Fibroblast of pulmonary artery (primary cell): ENCODE results near the gene PCDHGC3.

Experiments used
- DNase-seq: peaks from one replicate; pipeline ENCODE4 v3.0.0-alpha.2; 2010; ENCODE audit warnings: low read depth
- H3K4me3 ChIP-seq: replicated peaks from 2 replicates; pipeline ENCODE4 v1.5.1; 2011; ENCODE audit warnings: low read depth, mild to moderate bottlenecking, control low read depth, low read length, moderate library complexity
- CTCF ChIP-seq: IDR thresholded peaks from 2 replicates; pipeline ENCODE4 v1.5.1; 2011; ENCODE audit warnings: mild to moderate bottlenecking, control low read depth, low read length, inconsistent platforms; ENCODE audit errors: missing control alignments

Gene PCDHGC3

GRCh38 chr5:141517312-141517711 is 41.5 kb downstream of the PCDHGC3 start:
- no peak for DNase-seq
- TF ChIP-seq CTCF, result no peak
- no peak overlapping the region for H3K4me3 ChIP-seq

DNA sequence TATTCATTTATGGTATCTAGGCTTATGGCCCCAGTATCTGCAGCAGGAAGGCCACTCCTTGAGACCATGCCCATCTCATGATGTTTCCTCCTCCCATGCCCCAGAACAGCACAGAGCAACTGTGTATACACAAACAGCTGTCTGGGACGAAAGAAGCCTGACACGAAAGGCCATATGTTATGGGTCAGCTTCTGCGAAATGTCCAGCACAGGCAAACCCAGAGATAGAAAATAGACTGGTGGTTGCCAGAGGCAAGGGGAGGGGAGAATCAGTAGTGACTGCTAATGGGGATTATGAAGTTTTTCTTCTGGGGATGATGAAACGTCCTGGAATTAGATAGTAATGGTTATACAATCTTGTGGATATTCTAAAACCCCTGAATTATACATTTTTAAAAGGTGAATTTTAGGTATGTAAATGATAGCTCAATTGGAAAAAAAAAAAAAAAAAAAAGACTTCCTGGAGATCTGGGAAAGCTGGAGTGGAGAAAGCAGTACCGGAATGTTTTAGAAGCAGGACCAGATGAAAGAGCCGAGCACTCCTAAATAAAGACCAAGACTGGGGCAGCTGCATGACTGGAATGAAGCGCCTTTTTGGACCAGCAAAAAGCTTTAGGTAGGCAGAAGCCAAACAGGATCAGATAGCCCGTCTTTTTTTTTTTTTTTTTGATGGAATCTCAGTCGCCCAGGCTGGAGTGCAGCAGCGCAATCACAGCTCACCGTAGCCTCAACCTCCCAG is 42.3 kb downstream of the PCDHGC3 start:
- TF ChIP-seq CTCF, result no peak
- no peak for DNase-seq
- H3K4me3 ChIP-seq, result no peak overlapping the region

DNA sequence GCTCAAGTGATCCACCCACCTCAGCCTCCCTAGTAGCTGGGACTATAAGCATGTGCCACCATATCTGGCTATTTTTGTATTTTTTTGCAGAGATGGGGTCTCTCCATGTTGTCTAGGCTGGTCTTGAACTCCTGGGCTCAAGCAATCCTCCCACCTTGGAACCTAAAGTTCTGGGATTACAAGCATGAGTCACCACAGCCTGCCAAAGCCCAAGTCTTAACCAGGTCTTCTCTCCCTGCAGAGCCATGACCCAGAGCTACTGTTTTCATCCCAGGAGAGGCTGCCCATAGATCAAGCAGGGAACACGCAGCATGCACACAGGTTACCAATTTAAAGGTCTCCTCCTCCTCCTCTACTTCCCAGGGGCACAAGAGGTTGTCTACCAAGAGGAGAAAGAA is 42.9 kb downstream of the PCDHGC3 start:
- DNase-seq, result no peak
- H3K4me3 ChIP-seq, result no peak overlapping the region
- no peak for TF ChIP-seq CTCF

GRCh38 chr5:141519605-141520565 is 44.1 kb downstream of the PCDHGC3 start:
- DNase-seq, result no peak
- TF ChIP-seq CTCF, result no peak
- H3K4me3 ChIP-seq, result no peak overlapping the region

DNA sequence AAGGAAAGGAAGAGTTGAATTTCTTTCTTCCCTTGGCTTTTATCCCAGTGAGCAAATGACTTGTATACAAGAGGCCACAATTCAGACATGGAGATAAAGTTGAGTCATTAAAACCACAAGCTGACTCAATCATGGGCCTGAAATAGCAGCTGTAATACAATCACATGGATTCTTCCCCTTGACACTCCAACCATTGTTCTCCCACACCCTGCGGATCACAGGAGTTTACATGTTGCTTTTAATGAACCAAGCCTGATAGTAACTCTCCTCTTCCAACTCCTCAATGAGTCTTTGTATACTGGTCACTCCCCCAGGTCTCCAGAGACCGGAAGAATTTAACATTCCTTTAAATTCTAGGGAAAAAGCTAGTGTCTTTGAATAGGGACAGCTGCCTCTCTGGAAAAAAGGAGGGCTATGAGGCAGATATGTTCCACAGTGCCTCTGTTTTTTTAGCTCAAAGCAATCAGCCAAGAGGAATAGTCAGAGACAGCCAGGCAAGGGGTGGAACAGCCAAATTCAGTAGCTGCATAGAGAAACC is 45.5 kb downstream of the PCDHGC3 start:
- no peak overlapping the region for H3K4me3 ChIP-seq
- no peak for TF ChIP-seq CTCF
- peak; percentile 100 for DNase-seq

DNA sequence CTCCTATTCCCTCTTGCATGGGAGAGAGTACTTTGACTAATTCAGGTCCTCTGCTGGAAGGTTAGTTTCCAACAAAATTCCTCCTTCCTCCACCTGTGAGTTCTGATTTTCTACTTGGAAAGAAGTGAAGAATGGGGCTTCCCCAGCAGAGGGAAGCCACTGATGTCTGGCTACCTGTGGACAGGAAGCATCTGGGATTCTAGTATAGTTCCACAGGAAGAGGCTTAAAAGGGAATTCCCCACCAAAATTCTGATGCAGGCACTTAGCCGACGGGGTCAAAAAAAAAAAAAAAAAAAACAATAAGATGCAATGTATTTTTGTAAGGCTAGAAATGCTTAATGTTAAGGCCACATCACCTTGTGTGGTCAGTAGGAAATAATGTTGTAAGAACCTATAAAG is 46.5 kb downstream of the PCDHGC3 start:
- DNase-seq, result no peak
- H3K4me3 ChIP-seq, result no peak overlapping the region

More for the DNA sequence above, 46.5 kb downstream of the PCDHGC3 start:
- no peak for TF ChIP-seq CTCF
